IPS-20b (cell line): Measurements from ENCODE around the gene TNFAIP2.

Source experiments
- H3K27ac ChIP-seq: one replicate; pipeline ENCODE4 v1.5.1; 2013; ENCODE audit warnings: low read length
- H3K27me3 ChIP-seq: 2 replicates; pipeline ENCODE4 v1.6.1; 2013; ENCODE audit warnings: mild to moderate bottlenecking, low read length, inconsistent platforms; ENCODE audit not compliant: insufficient read depth
- H3K36me3 ChIP-seq: 2 replicates; pipeline ENCODE4 v1.6.1; 2013; ENCODE audit warnings: low read depth, mild to moderate bottlenecking, inconsistent platforms, low read length, moderate library complexity; ENCODE audit not compliant: insufficient read depth
- H3K4me1 ChIP-seq: 2 replicates; pipeline ENCODE4 v1.6.1; 2013; ENCODE audit warnings: mild to moderate bottlenecking, control low read depth, inconsistent platforms, low read length, moderate library complexity; ENCODE audit not compliant: insufficient read depth
- H3K4me3 ChIP-seq: 2 replicates; pipeline ENCODE4 v1.5.1; 2013; ENCODE audit warnings: mild to moderate bottlenecking, low read length, inconsistent platforms
- H3K9ac ChIP-seq: 2 replicates; pipeline ENCODE4 v1.6.1; 2013; ENCODE audit warnings: low read depth, mild to moderate bottlenecking, inconsistent platforms, low read length, moderate library complexity
- H3K9me3 ChIP-seq: 2 replicates; pipeline ENCODE4 v1.6.1; 2013; ENCODE audit warnings: mild to moderate bottlenecking, low read depth, low read length, inconsistent platforms; ENCODE audit not compliant: insufficient read depth

Gene TNFAIP2

GRCh38 chr14:103121121-103121845 lies 2.0 kb upstream of the TNFAIP2 start:
- Histone ChIP-seq H3K4me1 (peaks cover 4% of the 10 kb centered on the region; the same call in 1 of the 2 replicates), H3K27me3 (peaks cover 53% of the 10 kb centered on the region), H3K36me3 (no peaks in the 10 kb centered on the region), H3K27ac (no peak overlapping the region), H3K4me3 (no peak overlapping the region), H3K9me3 (no peaks in the 10 kb centered on the region), H3K9ac (no peak overlapping the region)

GRCh38 chr14:103121846-103122584 lies 1.2 kb upstream of the TNFAIP2 start:
- peak overlapping the region; percentile 53; the same call in 1 of the 2 replicates for H3K9ac ChIP-seq
- peaks cover 58% of the 10 kb centered on the region for H3K27me3 ChIP-seq
- H3K27ac ChIP-seq, result no peak overlapping the region
- H3K4me1 ChIP-seq, result peaks cover 4% of the 10 kb centered on the region; the same call in 1 of the 2 replicates
- H3K36me3 ChIP-seq, result no peaks in the 10 kb centered on the region
- no peaks in the 10 kb centered on the region for H3K9me3 ChIP-seq
- peak overlapping the region; percentile 58; the same call in 1 of the 2 replicates for H3K4me3 ChIP-seq

DNA sequence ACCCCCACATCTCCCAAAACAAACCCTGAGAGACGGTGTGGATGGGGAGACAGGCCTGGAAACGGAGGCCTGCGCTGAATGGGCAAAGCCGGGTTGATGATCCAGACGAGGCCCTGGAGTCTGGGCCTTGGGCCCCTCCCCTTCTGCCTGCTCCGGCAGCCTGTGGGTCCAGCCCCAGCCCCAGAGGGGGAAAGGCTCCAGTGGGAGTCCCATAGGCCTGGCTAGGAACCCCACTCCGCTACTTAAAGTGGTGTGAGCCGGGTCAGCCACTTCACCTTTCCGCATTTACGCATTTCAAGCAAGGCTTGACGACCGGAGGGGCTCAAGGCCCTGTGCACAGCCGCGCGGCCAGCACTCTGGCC lies 695 bp upstream of the TNFAIP2 start:
- peaks cover 61% of the 10 kb centered on the region for H3K27me3 ChIP-seq
- H3K4me1 ChIP-seq, result peaks cover 4% of the 10 kb centered on the region; the same call in 1 of the 2 replicates
- no peak overlapping the region for H3K27ac ChIP-seq
- no peaks in the 10 kb centered on the region for H3K9me3 ChIP-seq
- H3K4me3 ChIP-seq, result peak overlapping the region; percentile 58; the same call in 1 of the 2 replicates
- no peaks in the 10 kb centered on the region for H3K36me3 ChIP-seq
- peak overlapping the region; percentile 53; the same call in 1 of the 2 replicates for H3K9ac ChIP-seq

DNA sequence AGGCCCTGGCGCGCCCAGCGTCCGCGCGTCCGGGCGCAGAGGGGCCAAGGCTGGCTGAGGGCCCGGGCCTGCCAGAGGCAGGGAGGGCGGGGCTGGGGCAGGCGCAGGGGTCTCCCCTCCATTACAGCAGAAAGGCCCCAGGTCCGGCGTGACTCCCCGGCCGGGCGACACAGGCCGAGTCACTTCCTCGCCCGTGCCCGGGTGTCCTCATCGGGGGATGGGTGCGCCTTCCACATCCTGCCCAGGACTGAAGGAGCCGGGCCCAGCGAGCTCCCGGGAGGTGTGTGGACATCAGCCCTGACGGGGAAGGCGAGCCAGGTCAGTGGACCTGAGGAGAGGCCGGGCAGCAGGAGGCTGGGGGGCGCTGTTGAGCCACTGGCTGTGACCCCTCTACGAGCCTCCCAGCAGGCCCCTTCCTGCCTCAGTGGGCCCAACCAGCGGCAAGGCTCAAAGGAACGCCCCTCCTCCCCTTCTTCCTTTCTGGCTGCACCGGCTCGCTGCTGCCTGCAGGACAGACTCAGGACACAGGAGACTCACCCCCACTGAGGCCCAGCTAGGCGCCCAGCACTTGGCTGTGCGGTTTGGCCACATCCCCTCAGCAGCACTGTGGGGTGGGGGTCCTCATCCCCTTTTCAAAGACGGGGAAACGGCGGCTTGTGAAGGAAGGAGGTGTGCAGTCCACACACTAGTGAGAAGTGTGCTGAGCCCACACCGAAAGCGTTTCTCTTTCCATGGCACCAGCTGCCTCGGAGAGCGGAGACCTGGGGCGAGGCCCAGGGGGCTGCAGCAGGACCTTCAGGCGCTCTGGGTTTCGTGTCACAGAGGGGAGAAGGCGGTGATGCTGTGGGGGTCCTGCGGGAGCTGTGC lies 606 bp downstream of the TNFAIP2 start:
- Histone ChIP-seq H3K27ac (no peak overlapping the region), H3K4me3 (peak overlapping the region; percentile 58; the same call in 1 of the 2 replicates)

GRCh38 chr14:103124501-103125001 lies 1.3 kb downstream of the TNFAIP2 start:
- Histone ChIP-seq H3K9ac (no peak overlapping the region), H3K4me3 (no peak overlapping the region)

More for the DNA sequence above, 606 bp downstream of the TNFAIP2 start:
- Histone ChIP-seq H3K27me3 (peaks cover 73% of the 10 kb centered on the region), H3K9me3 (no peaks in the 10 kb centered on the region), H3K36me3 (no peaks in the 10 kb centered on the region), H3K4me1 (peaks cover 4% of the 10 kb centered on the region; the same call in 1 of the 2 replicates), H3K9ac (no peak overlapping the region)

GRCh38 chr14:103125098-103126070 lies 2.1 kb downstream of the TNFAIP2 start:
- Histone ChIP-seq H3K9ac (no peak overlapping the region), H3K36me3 (no peaks in the 10 kb centered on the region), H3K9me3 (no peaks in the 10 kb centered on the region), H3K4me3 (no peak overlapping the region), H3K27me3 (peaks cover 73% of the 10 kb centered on the region), H3K4me1 (peaks cover 4% of the 10 kb centered on the region; the same call in 1 of the 2 replicates), H3K27ac (no peak overlapping the region)

More at GRCh38 chr14:103124501-103125001, 1.3 kb downstream of the TNFAIP2 start:
- Histone ChIP-seq H3K9me3 (no peaks in the 10 kb centered on the region), H3K36me3 (no peaks in the 10 kb centered on the region), H3K27ac (no peak overlapping the region), H3K27me3 (peaks cover 73% of the 10 kb centered on the region), H3K4me1 (peaks cover 4% of the 10 kb centered on the region; the same call in 1 of the 2 replicates)

GRCh38 chr14:103126088-103126872 lies 3.0 kb downstream of the TNFAIP2 start:
- H3K27me3 ChIP-seq, result peaks cover 65% of the 10 kb centered on the region
- H3K4me3 ChIP-seq, result peak overlapping the region; percentile 42; the same call in 1 of the 2 replicates
- peaks cover 4% of the 10 kb centered on the region; the same call in 1 of the 2 replicates for H3K4me1 ChIP-seq
- no peaks in the 10 kb centered on the region for H3K36me3 ChIP-seq
- H3K9ac ChIP-seq, result no peak overlapping the region
- no peaks in the 10 kb centered on the region for H3K9me3 ChIP-seq
- no peak overlapping the region for H3K27ac ChIP-seq

DNA sequence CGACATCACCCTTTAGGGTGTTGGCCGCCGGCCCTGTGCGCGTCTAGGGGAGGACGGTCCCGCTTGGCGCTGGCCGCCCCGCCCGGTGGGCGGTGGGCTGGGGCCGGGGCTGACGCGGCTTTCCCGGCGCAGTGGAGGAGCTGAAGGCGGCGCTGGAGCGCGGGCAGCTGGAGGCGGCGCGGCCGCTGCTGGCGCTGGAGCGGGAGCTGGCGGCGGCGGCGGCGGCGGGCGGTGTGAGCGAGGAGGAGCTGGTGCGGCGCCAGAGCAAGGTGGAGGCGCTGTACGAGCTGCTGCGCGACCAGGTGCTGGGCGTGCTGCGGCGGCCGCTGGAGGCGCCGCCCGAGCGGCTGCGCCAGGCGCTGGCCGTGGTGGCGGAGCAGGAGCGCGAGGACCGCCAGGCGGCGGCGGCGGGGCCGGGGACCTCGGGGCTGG lies 3.6 kb downstream of the TNFAIP2 start:
- H3K27me3 ChIP-seq, result peaks cover 62% of the 10 kb centered on the region
- no peaks in the 10 kb centered on the region for H3K36me3 ChIP-seq
- peak overlapping the region; percentile 42; the same call in 1 of the 2 replicates for H3K4me3 ChIP-seq
- H3K9ac ChIP-seq, result no peak overlapping the region
- peaks cover 4% of the 10 kb centered on the region; the same call in 1 of the 2 replicates for H3K4me1 ChIP-seq
- H3K9me3 ChIP-seq, result no peaks in the 10 kb centered on the region
- no peak overlapping the region for H3K27ac ChIP-seq

DNA sequence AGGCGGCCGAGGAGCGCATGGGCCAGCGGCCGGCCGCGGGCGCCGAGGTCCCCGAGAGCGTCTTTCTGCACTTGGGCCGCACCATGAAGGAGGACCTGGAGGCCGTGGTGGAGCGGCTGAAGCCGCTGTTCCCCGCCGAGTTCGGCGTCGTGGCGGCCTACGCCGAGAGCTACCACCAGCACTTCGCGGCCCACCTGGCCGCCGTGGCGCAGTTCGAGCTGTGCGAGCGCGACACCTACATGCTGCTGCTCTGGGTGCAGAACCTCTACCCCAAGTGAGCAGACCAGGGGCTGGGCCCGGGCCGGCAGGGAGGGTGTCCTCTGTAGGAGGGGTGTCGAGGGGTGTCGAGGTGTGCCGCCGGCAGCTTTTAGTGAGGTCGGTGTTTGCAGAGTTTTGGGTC lies 4.1 kb downstream of the TNFAIP2 start:
- Histone ChIP-seq H3K27me3 (peaks cover 57% of the 10 kb centered on the region), H3K4me1 (peaks cover 4% of the 10 kb centered on the region; the same call in 1 of the 2 replicates)

More for the DNA sequence above, 4.1 kb downstream of the TNFAIP2 start:
- Histone ChIP-seq H3K27ac (no peak overlapping the region), H3K36me3 (no peaks in the 10 kb centered on the region), H3K4me3 (no peak overlapping the region), H3K9ac (no peak overlapping the region), H3K9me3 (no peaks in the 10 kb centered on the region)
